HEK293T (cell line): ENCODE data around the gene PDS5B.

ENCODE experiments used
- CTCF ChIA-PET: fragments of 350-600 bp; formaldehyde crosslinking; extraction: SDS; loops from one replicate; lab custom pipeline; 2021; ENCODE audit warnings: antibody characterized with exemption, inconsistent platforms; lab: Yijun Ruan, JAX
- POLR2A ChIA-PET: fragments of 350-600 bp; formaldehyde crosslinking; extraction: SDS; loops from one replicate; lab custom pipeline; 2020; ENCODE audit warnings: antibody characterized with exemption, inconsistent platforms; lab: Yijun Ruan, JAX
- DNase-seq: peaks from one replicate; pipeline ENCODE4 v3.0.0; 2012; ENCODE audit warnings: mixed read lengths; ENCODE audit errors: extremely low spot score
- ARNT ChIP-seq: fragments of 450-650 bp; IDR thresholded peaks from 2 replicates; pipeline ENCODE4 v1.6.1; 2017; ENCODE audit warnings: mild to moderate bottlenecking
- BHLHE40 ChIP-seq: fragments of 450-650 bp; IDR thresholded peaks from 2 replicates; pipeline ENCODE4 v1.6.1; 2016; ENCODE audit warnings: mild to moderate bottlenecking, moderate library complexity, borderline replicate concordance
- CTBP1 ChIP-seq: fragments of 450-650 bp; IDR thresholded peaks from 2 replicates; pipeline ENCODE4 v1.6.1; 2016; ENCODE audit warnings: borderline replicate concordance
- ELF4 ChIP-seq: fragments of 450-650 bp; IDR thresholded peaks from 2 replicates; pipeline ENCODE4 v1.6.1; 2017; ENCODE audit warnings: antibody characterized with exemption
- FOXA1 ChIP-seq: fragments of 450-650 bp; IDR thresholded peaks from 2 replicates; pipeline ENCODE4 v1.6.1; 2016; ENCODE audit warnings: mild to moderate bottlenecking
- FOXK2 ChIP-seq: fragments of 450-650 bp; IDR thresholded peaks from 2 replicates; pipeline ENCODE4 v1.6.1; 2016; ENCODE audit warnings: mild to moderate bottlenecking
- FOXM1 ChIP-seq: fragments of 450-650 bp; IDR thresholded peaks from 2 replicates; pipeline ENCODE4 v1.6.1; 2017; ENCODE audit warnings: mild to moderate bottlenecking, borderline replicate concordance
- HDGF ChIP-seq: fragments of 450-650 bp; IDR thresholded peaks from 2 replicates; pipeline ENCODE4 v1.6.1; 2017; ENCODE audit warnings: antibody characterized with exemption, borderline replicate concordance
- L3MBTL2 ChIP-seq: fragments of 450-650 bp; conservative IDR thresholded peaks from 2 replicates; pipeline ENCODE4 v1.6.1; 2016; ENCODE audit warnings: mild to moderate bottlenecking
- LEF1 ChIP-seq: fragments of 450-650 bp; IDR thresholded peaks from 2 replicates; pipeline ENCODE4 v1.6.1; 2017; ENCODE audit warnings: mild to moderate bottlenecking, borderline replicate concordance
- NFRKB ChIP-seq: fragments of 450-650 bp; IDR thresholded peaks from 2 replicates; pipeline ENCODE4 v1.6.1; 2016; ENCODE audit warnings: mild to moderate bottlenecking, moderate library complexity
- SP1 ChIP-seq: fragments of 450-650 bp; IDR thresholded peaks from 2 replicates; pipeline ENCODE4 v1.6.1; 2017
- SUZ12 ChIP-seq: fragments of 450-650 bp; IDR thresholded peaks from 2 replicates; pipeline ENCODE4 v1.6.1; 2016; ENCODE audit warnings: mild to moderate bottlenecking
- TARDBP ChIP-seq: fragments of 450-650 bp; IDR thresholded peaks from 2 replicates; pipeline ENCODE4 v1.6.1; 2016
- ZNF384 ChIP-seq: fragments of 450-650 bp; IDR thresholded peaks from 2 replicates; pipeline ENCODE4 v1.6.1; 2016
- TF ChIP-seq, protein P1 (sequence below): fragments of 450-650 bp; IDR thresholded peaks from 2 replicates; pipeline ENCODE4 v1.6.1; 2016

Gene PDS5B

DNA sequence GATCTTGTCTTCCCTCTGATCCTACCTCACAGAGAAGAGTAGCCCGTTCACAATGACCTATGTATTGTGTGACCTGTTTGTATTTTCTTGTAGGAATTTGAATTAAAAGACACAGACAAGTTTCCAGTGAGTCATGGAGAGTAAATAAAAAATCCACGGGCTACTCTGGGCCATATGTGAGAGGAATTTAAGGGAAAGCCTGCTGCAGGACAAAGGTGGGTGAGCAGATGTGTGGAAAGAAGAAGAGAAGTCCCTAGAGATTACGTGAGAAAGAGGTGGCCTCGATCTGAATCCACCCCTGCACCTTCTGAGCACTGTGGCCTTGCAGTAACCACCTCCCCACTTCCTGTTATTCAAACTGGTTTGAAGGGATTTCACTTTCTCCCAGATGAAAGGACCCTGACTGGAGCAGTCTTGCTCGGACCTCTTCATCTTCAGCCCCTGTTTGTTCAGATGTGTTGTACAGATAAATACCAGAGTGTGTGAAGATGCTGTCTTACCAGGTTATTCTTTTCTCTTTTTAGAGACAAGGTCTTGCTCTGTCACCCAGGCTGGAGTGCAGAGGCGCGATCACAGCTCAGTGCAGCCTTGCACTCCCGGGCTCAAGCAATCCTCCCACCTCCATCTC lies 205.4 kb downstream of the PDS5B start:
- POLR2A ChIA-PET: no interaction called here
- TF ChIP-seq ZNF384: no peak
- no peak for TF ChIP-seq L3MBTL2
- TF ChIP-seq SUZ12: no peak
- TF ChIP-seq FOXA1: no peak
- TF ChIP-seq LEF1: no peak
- TF ChIP-seq NFRKB: no peak
- TF ChIP-seq FOXM1: no peak
- TF ChIP-seq BHLHE40: no peak
- CTCF ChIA-PET: no interaction called here
- no peak for DNase-seq

DNA sequence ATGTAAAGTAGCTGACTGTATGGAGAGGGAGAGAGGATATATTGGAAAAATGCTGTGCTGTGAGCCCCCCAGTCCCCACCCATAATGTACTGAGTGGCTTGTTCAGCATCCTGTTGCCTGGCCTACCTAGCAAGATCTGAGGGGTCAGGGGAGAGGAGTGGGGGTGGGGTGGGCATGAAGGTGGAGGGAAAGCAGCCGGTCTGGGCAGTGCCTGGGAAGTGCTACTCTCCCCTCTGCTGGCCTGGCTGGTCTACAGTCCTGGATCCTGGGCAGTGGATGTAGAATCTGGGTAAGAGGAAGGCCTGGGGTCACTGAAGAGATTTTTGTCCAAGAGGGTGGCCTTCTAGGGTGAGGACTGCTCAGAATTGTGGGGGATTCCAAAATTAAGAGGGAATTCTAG lies 210.5 kb downstream of the PDS5B start:
- ChIA-PET POLR2A (no interaction called here), CTCF (no interaction called here)
- no peak for DNase-seq
- no peak for TF ChIP-seq TARDBP
- TF ChIP-seq L3MBTL2: no peak
- TF ChIP-seq BHLHE40: no peak
- TF ChIP-seq ELF4: no peak
- no peak for TF ChIP-seq NFRKB
- TF ChIP-seq, protein P1, sequence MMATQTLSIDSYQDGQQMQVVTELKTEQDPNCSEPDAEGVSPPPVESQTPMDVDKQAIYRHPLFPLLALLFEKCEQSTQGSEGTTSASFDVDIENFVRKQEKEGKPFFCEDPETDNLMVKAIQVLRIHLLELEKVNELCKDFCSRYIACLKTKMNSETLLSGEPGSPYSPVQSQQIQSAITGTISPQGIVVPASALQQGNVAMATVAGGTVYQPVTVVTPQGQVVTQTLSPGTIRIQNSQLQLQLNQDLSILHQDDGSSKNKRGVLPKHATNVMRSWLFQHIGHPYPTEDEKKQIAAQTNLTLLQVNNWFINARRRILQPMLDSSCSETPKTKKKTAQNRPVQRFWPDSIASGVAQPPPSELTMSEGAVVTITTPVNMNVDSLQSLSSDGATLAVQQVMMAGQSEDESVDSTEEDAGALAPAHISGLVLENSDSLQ: no peak
- no peak for TF ChIP-seq ZNF384
- no peak for TF ChIP-seq FOXM1
- no peak for TF ChIP-seq CTBP1
- no peak for TF ChIP-seq SUZ12
- TF ChIP-seq ARNT: no peak

DNA sequence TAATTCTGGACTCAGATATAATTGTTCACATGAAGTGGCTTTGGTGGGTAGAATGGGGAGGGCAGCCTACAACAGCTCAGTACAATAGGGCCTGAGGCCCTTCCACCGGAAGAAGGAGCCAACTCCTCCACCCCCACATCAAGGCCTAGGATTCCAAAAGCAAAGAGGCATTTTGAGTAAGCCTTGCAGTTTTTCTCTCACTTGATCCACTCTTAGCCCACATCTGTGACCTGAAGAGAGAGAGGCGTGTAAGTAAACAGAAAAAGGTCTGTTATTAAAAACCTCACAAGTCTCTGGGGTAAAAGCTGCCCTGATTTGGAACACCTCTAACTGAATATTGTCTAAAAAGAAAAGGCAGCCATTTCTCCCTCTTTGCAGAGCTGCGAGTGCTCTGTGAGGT lies 215.9 kb downstream of the PDS5B start:
- TF ChIP-seq NFRKB: no peak
- no peak for TF ChIP-seq CTBP1
- no peak for TF ChIP-seq FOXK2
- no peak for TF ChIP-seq TARDBP
- TF ChIP-seq FOXM1: no peak
- DNase-seq: no peak
- CTCF ChIA-PET: no interaction called here
- POLR2A ChIA-PET: no interaction called here

DNA sequence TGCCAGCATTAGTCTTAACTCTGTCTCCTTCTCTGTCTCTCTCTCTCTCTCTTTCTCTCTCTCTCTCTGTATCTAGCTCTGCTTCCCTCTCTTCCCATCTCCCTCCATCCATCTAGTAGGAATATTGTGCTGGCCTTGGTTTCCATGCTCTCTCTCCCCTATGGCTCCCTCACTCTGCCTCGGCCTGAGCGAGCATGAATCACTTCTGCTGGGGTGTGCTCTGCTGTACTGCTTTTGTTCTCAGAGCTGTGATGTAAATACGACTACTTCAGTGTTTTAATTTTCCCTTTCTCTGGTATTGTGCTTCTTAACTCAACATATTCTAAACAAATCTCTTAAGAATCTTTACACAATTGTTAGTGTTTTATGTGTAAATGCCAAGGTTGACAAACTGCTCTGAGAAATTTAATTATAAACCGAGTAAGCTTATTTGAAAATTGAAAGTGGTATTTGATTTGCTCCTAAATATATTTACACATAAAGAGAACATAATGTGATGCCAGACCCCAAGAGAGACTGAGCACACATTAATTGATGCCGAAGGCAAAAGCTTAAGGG lies 218.5 kb downstream of the PDS5B start:
- no peak for TF ChIP-seq FOXK2
- no peak for TF ChIP-seq ARNT
- no peak for TF ChIP-seq BHLHE40
- TF ChIP-seq TARDBP: no peak
- TF ChIP-seq, protein P1: no peak
- CTCF ChIA-PET: no interaction called here
- DNase-seq: no peak
- POLR2A ChIA-PET: no interaction called here

DNA sequence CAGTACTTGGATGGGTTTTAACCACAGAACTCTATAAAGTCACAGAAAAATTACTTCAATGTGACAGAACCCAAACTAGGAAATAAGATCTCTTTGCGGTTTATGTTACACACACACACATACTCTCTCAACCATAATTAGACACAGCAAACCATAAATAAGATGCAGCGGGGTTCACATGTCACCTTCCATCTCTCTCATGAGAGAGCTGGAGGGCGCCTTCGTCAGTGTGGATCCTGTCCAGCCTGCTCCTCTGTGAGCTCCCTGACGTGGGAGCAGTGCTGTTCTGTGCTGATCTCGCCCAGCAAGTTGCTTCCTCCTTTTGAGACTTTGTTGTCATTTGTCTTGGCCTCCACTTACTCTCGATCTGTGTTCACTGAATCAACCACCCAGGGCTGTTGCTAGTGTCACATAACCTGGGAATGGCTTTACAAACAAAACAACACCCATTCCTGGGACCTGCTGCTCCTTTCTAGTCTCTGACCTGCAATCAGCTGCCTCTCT lies 225.1 kb downstream of the PDS5B start:
- ChIA-PET CTCF (no interaction called here), POLR2A (no interaction called here)
- TF ChIP-seq L3MBTL2 (no peak), HDGF (no peak), TARDBP (no peak), BHLHE40 (no peak), FOXK2 (no peak), FOXM1 (no peak), CTBP1 (no peak), ELF4 (no peak), FOXA1 (no peak)
- DNase-seq: no peak

DNA sequence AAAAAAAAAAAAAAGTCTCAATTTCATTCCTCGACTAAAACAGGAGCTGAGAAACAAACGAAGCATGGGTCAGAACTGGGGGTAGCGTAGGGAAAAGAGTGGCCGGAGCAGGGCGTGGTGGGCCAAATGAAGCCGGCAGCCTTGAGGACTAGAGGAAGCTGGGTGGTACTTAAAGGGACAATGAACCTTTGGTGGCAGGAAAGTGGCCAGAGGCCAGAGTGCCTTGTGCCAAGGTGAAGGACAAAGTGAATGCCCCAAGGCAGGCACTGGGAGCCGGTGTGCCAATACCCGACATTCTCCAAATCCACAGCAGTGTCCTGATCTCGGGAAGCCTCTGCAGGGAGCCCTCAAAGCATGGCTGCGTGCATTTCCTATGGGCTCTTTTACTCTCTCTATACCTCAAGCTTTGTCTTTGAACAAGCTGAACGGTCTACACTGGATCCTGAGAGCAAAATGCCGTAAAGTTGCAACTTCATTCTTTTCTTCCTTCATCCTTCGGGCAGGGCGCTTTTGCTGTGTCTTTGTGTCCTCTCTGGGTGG lies 235.0 kb downstream of the PDS5B start:
- no peak for DNase-seq
- TF ChIP-seq NFRKB (no peak), L3MBTL2 (no peak), CTBP1 (no peak), SP1 (no peak), ARNT (no peak), BHLHE40 (no peak), ZNF384 (no peak)
- POLR2A ChIA-PET: no interaction called here
- CTCF ChIA-PET: no interaction called here

DNA sequence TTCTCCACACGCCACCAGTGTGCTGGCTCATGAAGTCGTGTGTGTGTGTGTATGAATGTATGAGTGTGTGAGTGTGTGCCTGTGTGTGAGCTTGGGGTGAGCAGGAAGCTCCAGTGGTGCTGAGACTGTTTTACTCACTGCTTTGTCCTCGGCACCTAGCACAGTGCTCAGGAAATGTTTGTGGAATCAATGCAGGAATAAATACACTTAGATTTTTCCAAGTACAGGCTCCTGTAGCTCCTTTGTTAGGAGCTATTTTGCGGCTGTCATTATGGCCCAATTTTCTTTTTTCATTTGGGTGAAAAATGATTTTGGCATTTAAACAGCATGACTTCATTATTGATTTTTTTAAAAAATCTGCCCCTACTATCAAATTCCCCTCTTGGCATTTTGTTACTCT lies 236.5 kb downstream of the PDS5B start:
- POLR2A ChIA-PET: no interaction called here
- no peak for DNase-seq
- TF ChIP-seq ZNF384 (no peak), FOXA1 (no peak), TARDBP (no peak), NFRKB (no peak), ELF4 (no peak), L3MBTL2 (no peak), CTBP1 (no peak), SUZ12 (no peak), BHLHE40 (no peak), SP1 (no peak), FOXM1 (no peak), LEF1 (no peak), ARNT (no peak), HDGF (no peak), FOXK2 (no peak)
- TF ChIP-seq, protein P1: no peak
- CTCF ChIA-PET: no interaction called here
